ENCODE data around the gene HEATR5A. TPM values are rescaled to one million over a fixed set of nuclear protein-coding genes. Genes with fewer than 3 reads are reported as not detected.

Gene HEATR5A
- total and polyA plus RNA-seq, 10 of the 15 experiments (the other 5 are each of a cell fraction or from before 2014, with no cell fraction given): 5.1 to 37.1 (median 13.8) TPM

- Histone ChIP-seq H3K27ac (ENCODE audit: control insufficient read depth, insufficient read depth) (peak overlapping the region; percentile 33; the same call in 1 of the 2 replicates), H3K4me2 (ENCODE audit: control insufficient read depth, insufficient read depth) (peak overlapping the region; percentile 42), H4K20me1 (ENCODE audit: control insufficient read depth, insufficient read depth) (no peaks in the 10 kb centered on the region), H3K79me2 (ENCODE audit: control insufficient read depth, insufficient read depth, low read length) (no peaks in the 10 kb centered on the region), H3K36me3 (ENCODE audit: control insufficient read depth in 2 of 2, insufficient read depth in 2 of 2, low read length in 1 of 2) (peaks cover 0 to 4% of the 10 kb centered on the region in 2 experiments; a peak in 2 of 4 replicates), H2AFZ (ENCODE audit: control insufficient read depth, low read depth, low read length) (0 out of 2 replicates have a peak overlapping the region, but pooled peaks have one; percentile 23), H3K9me3 (replicated peaks; ENCODE audit: control insufficient read depth, insufficient read depth, low read length) (no peaks in the 10 kb centered on the region), H3K4me3 (no peak overlapping the region), H3K9ac (ENCODE audit: control insufficient read depth, insufficient read depth, low read length) (no peak overlapping the region), H3K4me1 (ENCODE audit: control insufficient read depth, insufficient read depth, low read length) (peaks cover 3% of the 10 kb centered on the region), H3K27me3 (replicated peaks in 1 of 2; ENCODE audit: control insufficient read depth in 2 of 2, insufficient read depth in 2 of 2, low read length in 1 of 2) (no peaks in the 10 kb centered on the region)
- DNase-seq (ENCODE audit: low read depth, low spot score): no peak
- WGBS (ENCODE audit: insufficient coverage, insufficient replicate concordance, low lambda C conversion rate, missing lambda C conversion rate): 52% methylated on average over 5 of the region's 5 CpGs
- no TSS peak for BruUV-seq (replicated peaks)
- ChIA-PET CTCF (interaction anchor here (0.9 kb wide), 1 partner anchor 19 kb away, joined by 3 read pairs; no protein-coding TSS in a partner anchor), SMC1A (ENCODE audit: uncharacterized antibody, unreplicated experiment) (interaction anchor here (0.6 kb wide), 1 partner anchor 26 kb away, joined by 3 read pairs; no protein-coding TSS in a partner anchor), RAD21 (ENCODE audit: unreplicated experiment) (no interaction called here), POLR2A (interaction anchor here (0.6 to 1.5 kb wide), 4 partner anchors 8 to 92 kb away, joined by 3 read pairs; partner anchors contain the start of gene HEATR5A)
- intact Hi-C loops (cut with micrococcal nuclease; ENCODE audit: unreplicated experiment): no loop called here
- FAIRE-seq: peak; percentile 64
- TF ChIP-seq TCF7 (IDR thresholded peaks at IDR 0.05; ENCODE audit: borderline replicate concordance) (peak; percentile 34; the same call in 1 of the 2 replicates), MLLT1 (IDR thresholded peaks at IDR 0.05) (0 out of 2 replicates have a peak, but pooled peaks have one; percentile 38), PRDM15 (CRISPR knock-in tag; IDR thresholded peaks at IDR 0.05) (no peak), REST (IDR thresholded peaks at IDR 0.05; ENCODE audit: low read depth, low read length) (peak; percentile 58), HSF1 (IDR thresholded peaks at IDR 0.05; ENCODE audit: low read depth, low read length) (no peak)
- in situ Hi-C loops (cut with MboI): no loop called here
- ATAC-seq: no peak
Observed at GRCh38 chr14:31400031-31400638, 20.2 kb downstream of the HEATR5A start.
